GM15510 (cell line): Measurements from ENCODE around the gene NBPF26.
"Not testable (repeated sequence)": the region's sequence is repeated elsewhere in the genome, so short reads cannot be mapped to it uniquely, and the experiment has no call there.

Experiments
- POLR2A ChIP-seq: IDR thresholded peaks from 3 replicates; pipeline ENCODE4 v1.6.1; 2011; ENCODE audit warnings: borderline replicate concordance; ENCODE audit not compliant: insufficient read length; ENCODE audit errors: extremely low read depth

The NBPF26 gene

GRCh38 chr1:120723715-120724402 lies at the start of gene NBPF26:
Gene NBPF26, plus strand, starts transcription at chr1:120723945.
- not testable (repeated sequence) for TF ChIP-seq POLR2A

- peak; percentile 97 for TF ChIP-seq POLR2A
Observed at GRCh38 chr1:120850537-120851421, 127.0 kb downstream of the NBPF26 start.
